ENCODE results near the gene ANKRD22. TPM values are rescaled to one million over a fixed set of nuclear protein-coding genes. Genes with fewer than 3 reads are reported as not detected.

ANKRD22 gene
- total RNA-seq, 1 donor from 2014 or later, result 2.9 TPM

GRCh38 chr10:88833156-88833555 is 18.5 kb downstream of the ANKRD22 start:
- Mint-ChIP-seq H3K27me3 (peaks cover 3% of the 10 kb centered on the region), H3K27ac (no peak overlapping the region), H3K36me3 (no peaks in the 10 kb centered on the region), H3K4me1 (ENCODE audit: unreplicated experiment) (peaks cover 7% of the 10 kb centered on the region), H3K9me3 (no peaks in the 10 kb centered on the region), H3K4me3 (no peak overlapping the region)
- no peak for DNase-seq (ENCODE audit: extremely low spot score, unreplicated experiment)
- TF ChIP-seq CTCF (conservative IDR thresholded peaks at IDR 0.05), result no peak

GRCh38 chr10:88832376-88832775 is 19.3 kb downstream of the ANKRD22 start:
- Mint-ChIP-seq H3K4me3 (no peak overlapping the region), H3K4me1 (ENCODE audit: unreplicated experiment) (peaks cover 7% of the 10 kb centered on the region), H3K36me3 (no peaks in the 10 kb centered on the region), H3K27ac (no peak overlapping the region), H3K9me3 (no peaks in the 10 kb centered on the region), H3K27me3 (peaks cover 3% of the 10 kb centered on the region)
- no peak for DNase-seq (ENCODE audit: extremely low spot score, unreplicated experiment)
- no peak for TF ChIP-seq CTCF (conservative IDR thresholded peaks at IDR 0.05)

GRCh38 chr10:88831709-88832108 is 19.9 kb downstream of the ANKRD22 start:
- no peak for DNase-seq (ENCODE audit: extremely low spot score, unreplicated experiment)
- Mint-ChIP-seq H3K27me3 (peaks cover 3% of the 10 kb centered on the region), H3K36me3 (no peaks in the 10 kb centered on the region), H3K4me1 (ENCODE audit: unreplicated experiment) (peaks cover 7% of the 10 kb centered on the region), H3K27ac (no peak overlapping the region), H3K4me3 (no peak overlapping the region), H3K9me3 (no peaks in the 10 kb centered on the region)
- no peak for TF ChIP-seq CTCF (conservative IDR thresholded peaks at IDR 0.05)

GRCh38 chr10:88830643-88831268 is 20.9 kb downstream of the ANKRD22 start:
- H3K27ac Mint-ChIP-seq, result no peak overlapping the region
- TF ChIP-seq CTCF (conservative IDR thresholded peaks at IDR 0.05), result no peak
- H3K4me3 Mint-ChIP-seq, result no peak overlapping the region
- no peaks in the 10 kb centered on the region for H3K36me3 Mint-ChIP-seq
- peaks cover 7% of the 10 kb centered on the region for H3K4me1 Mint-ChIP-seq (ENCODE audit: unreplicated experiment)
- H3K9me3 Mint-ChIP-seq, result no peaks in the 10 kb centered on the region
- no peak for DNase-seq (ENCODE audit: extremely low spot score, unreplicated experiment)
- peaks cover 3% of the 10 kb centered on the region for H3K27me3 Mint-ChIP-seq

- no peak for DNase-seq (ENCODE audit: extremely low spot score, unreplicated experiment)
- Mint-ChIP-seq H3K9me3 (no peaks in the 10 kb centered on the region), H3K27ac (no peak overlapping the region), H3K4me3 (no peak overlapping the region), H3K36me3 (no peaks in the 10 kb centered on the region), H3K4me1 (ENCODE audit: unreplicated experiment) (peaks cover 7% of the 10 kb centered on the region), H3K27me3 (peaks cover 3% of the 10 kb centered on the region)
- TF ChIP-seq CTCF (conservative IDR thresholded peaks at IDR 0.05), result no peak
Measured at GRCh38 chr10:88828310-88828709, 23.3 kb downstream of the ANKRD22 start.

GRCh38 chr10:88827671-88828070 is 24.0 kb downstream of the ANKRD22 start:
- no peak for DNase-seq (ENCODE audit: extremely low spot score, unreplicated experiment)
- H3K4me3 Mint-ChIP-seq, result no peak overlapping the region
- no peak for TF ChIP-seq CTCF (conservative IDR thresholded peaks at IDR 0.05)
- H3K4me1 Mint-ChIP-seq (ENCODE audit: unreplicated experiment), result peaks cover 7% of the 10 kb centered on the region
- H3K9me3 Mint-ChIP-seq, result no peaks in the 10 kb centered on the region
- H3K27me3 Mint-ChIP-seq, result peaks cover 3% of the 10 kb centered on the region
- no peaks in the 10 kb centered on the region for H3K36me3 Mint-ChIP-seq
- H3K27ac Mint-ChIP-seq, result no peak overlapping the region

Data from type B pancreatic cell (in vitro differentiated cells).